Measurements from ENCODE around the gene CAMK4. TPM values are rescaled to one million over a fixed set of nuclear protein-coding genes. Genes with fewer than 3 reads are reported as not detected.

The CAMK4 gene
- total RNA-seq, 1 experiment from 2014 or later: 23.3 TPM

GRCh38 chr5:111282798-111283197 is 58.6 kb downstream of the CAMK4 start:
- no peaks in the 10 kb centered on the region for H3K4me1 Mint-ChIP-seq (ENCODE audit: low read depth, unreplicated experiment)
- no peaks in the 10 kb centered on the region for H3K27me3 Mint-ChIP-seq (ENCODE audit: unreplicated experiment)
- H3K4me3 Mint-ChIP-seq (ENCODE audit: low read depth, unreplicated experiment): no peak overlapping the region
- no peak for TF ChIP-seq CTCF (IDR thresholded peaks at IDR 0.05; ENCODE audit: unreplicated experiment)
- no peaks in the 10 kb centered on the region for H3K36me3 Mint-ChIP-seq (ENCODE audit: insufficient read depth, unreplicated experiment)
- H3K27ac Mint-ChIP-seq (ENCODE audit: unreplicated experiment): no peak overlapping the region
- intact Hi-C loops (cut with micrococcal nuclease; ENCODE audit: unreplicated experiment): no loop called here
- no peak for DNase-seq
- BruUV-seq (replicated peaks): no TSS peak
- no peaks in the 10 kb centered on the region for H3K9me3 Mint-ChIP-seq (ENCODE audit: low read depth, unreplicated experiment)
- CTCF ChIA-PET: no interaction called here

GRCh38 chr5:111284825-111285224 is 60.6 kb downstream of the CAMK4 start:
- TF ChIP-seq CTCF (IDR thresholded peaks at IDR 0.05; ENCODE audit: unreplicated experiment): no peak
- Mint-ChIP-seq H3K9me3 (ENCODE audit: low read depth, unreplicated experiment) (no peaks in the 10 kb centered on the region), H3K36me3 (ENCODE audit: insufficient read depth, unreplicated experiment) (no peaks in the 10 kb centered on the region), H3K27ac (ENCODE audit: unreplicated experiment) (no peak overlapping the region), H3K27me3 (ENCODE audit: unreplicated experiment) (no peaks in the 10 kb centered on the region), H3K4me3 (ENCODE audit: low read depth, unreplicated experiment) (no peak overlapping the region), H3K4me1 (ENCODE audit: low read depth, unreplicated experiment) (no peaks in the 10 kb centered on the region)
- CTCF ChIA-PET: no interaction called here
- no peak for DNase-seq
- BruUV-seq (replicated peaks): no TSS peak
- intact Hi-C loops (cut with micrococcal nuclease; ENCODE audit: unreplicated experiment): loop anchor here (5.0 kb wide), 1 partner anchor 202 kb away; no protein-coding TSS in a partner anchor

- H3K9me3 Mint-ChIP-seq (ENCODE audit: low read depth, unreplicated experiment): no peaks in the 10 kb centered on the region
- no peak for TF ChIP-seq CTCF (IDR thresholded peaks at IDR 0.05; ENCODE audit: unreplicated experiment)
- H3K27ac Mint-ChIP-seq (ENCODE audit: unreplicated experiment): no peak overlapping the region
- no TSS peak for BruUV-seq (replicated peaks)
- H3K4me1 Mint-ChIP-seq (ENCODE audit: low read depth, unreplicated experiment): no peaks in the 10 kb centered on the region
- H3K4me3 Mint-ChIP-seq (ENCODE audit: low read depth, unreplicated experiment): no peak overlapping the region
- intact Hi-C loops (cut with micrococcal nuclease; ENCODE audit: unreplicated experiment): no loop called here
- DNase-seq: no peak
- H3K27me3 Mint-ChIP-seq (ENCODE audit: unreplicated experiment): no peaks in the 10 kb centered on the region
- no peaks in the 10 kb centered on the region for H3K36me3 Mint-ChIP-seq (ENCODE audit: insufficient read depth, unreplicated experiment)
- CTCF ChIA-PET: interaction anchor here (0.7 kb wide), 1 partner anchor 47 kb away, joined by 7 read pairs; no protein-coding TSS in a partner anchor
Measured at GRCh38 chr5:111294551-111294950, 70.4 kb downstream of the CAMK4 start.

GRCh38 chr5:111295649-111296048 is 71.5 kb downstream of the CAMK4 start:
- no peak for DNase-seq
- CTCF ChIA-PET: no interaction called here
- intact Hi-C loops (cut with micrococcal nuclease; ENCODE audit: unreplicated experiment): no loop called here
- no peak overlapping the region for H3K4me3 Mint-ChIP-seq (ENCODE audit: low read depth, unreplicated experiment)
- H3K27ac Mint-ChIP-seq (ENCODE audit: unreplicated experiment): no peak overlapping the region
- H3K36me3 Mint-ChIP-seq (ENCODE audit: insufficient read depth, unreplicated experiment): no peaks in the 10 kb centered on the region
- no peaks in the 10 kb centered on the region for H3K9me3 Mint-ChIP-seq (ENCODE audit: low read depth, unreplicated experiment)
- H3K4me1 Mint-ChIP-seq (ENCODE audit: low read depth, unreplicated experiment): no peaks in the 10 kb centered on the region
- TF ChIP-seq CTCF (IDR thresholded peaks at IDR 0.05; ENCODE audit: unreplicated experiment): no peak
- no TSS peak for BruUV-seq (replicated peaks)
- H3K27me3 Mint-ChIP-seq (ENCODE audit: unreplicated experiment): no peaks in the 10 kb centered on the region
